ENCODE data around the gene PLD6. TPM values are rescaled to one million over a fixed set of nuclear protein-coding genes. Genes with fewer than 3 reads are reported as not detected.

Gene PLD6
- polyA plus RNA-seq, 1 donor (not counting 4 experiments of a cell fraction or from before 2014, with no cell fraction given), result 1.6 TPM

GRCh38 chr17:17216236-17216635 is 10.1 kb upstream of the PLD6 start:
- H3K27me3 ChIP-seq (ENCODE audit: control insufficient read depth, extremely low read depth, insufficient read depth, low read length), result no peaks in the 10 kb centered on the region
- no peak overlapping the region for H3K9ac ChIP-seq (ENCODE audit: control insufficient read depth, extremely low read depth, insufficient read depth, low read length)
- dilution Hi-C loops (cut with MboI; ENCODE audit: extremely low pct_ligation_motif_present, low sequenced_read_pairs), result no loop called here
- H3K36me3 ChIP-seq (ENCODE audit: control insufficient read depth in 2 of 2, extremely low read depth in 1 of 2, insufficient read depth in 2 of 2, low read length in 2 of 2), result peaks cover 28 to 59% of the 10 kb centered on the region in 2 experiments
- FAIRE-seq, result no peak
- H3K4me2 ChIP-seq (ENCODE audit: control insufficient read depth, extremely low read depth, insufficient read depth, low read depth, low read length), result no peak overlapping the region
- H3K4me1 ChIP-seq (ENCODE audit: control insufficient read depth, extremely low read depth, insufficient read depth, low read length), result no peaks in the 10 kb centered on the region
- DNase-seq (ENCODE audit: low read depth, low spot score), result no peak
- no peaks in the 10 kb centered on the region for H3K9me1 ChIP-seq (ENCODE audit: control insufficient read depth, extremely low read depth, insufficient read depth, low read length)
- no peak for TF ChIP-seq EZH2 (IDR thresholded peaks at IDR 0.05; ENCODE audit: low read length)
- no peak for TF ChIP-seq CTCF (optimal IDR thresholded peaks at IDR 0.05 in 1 of 3, IDR thresholded peaks at IDR 0.05 in 1 of 3, conservative IDR thresholded peaks at IDR 0.05 in 1 of 3; ENCODE audit: extremely low read depth in 1 of 3, insufficient read depth in 2 of 3, low read length in 3 of 3)
- no peak overlapping the region for H3K4me3 ChIP-seq (ENCODE audit: control insufficient read depth in 2 of 3, extremely low read depth in 1 of 3, insufficient read depth in 2 of 3, low read depth in 1 of 3, low read length in 3 of 3)
- H4K20me1 ChIP-seq (ENCODE audit: control insufficient read depth, extremely low read depth, insufficient read depth, low read length), result peaks cover 2% of the 10 kb centered on the region
- H3K9me3 ChIP-seq (ENCODE audit: control insufficient read depth, low read depth, low read length), result no peaks in the 10 kb centered on the region
- no peak overlapping the region for H3K27ac ChIP-seq (ENCODE audit: control insufficient read depth, insufficient read depth, low read length)
- no peaks in the 10 kb centered on the region for H3K79me2 ChIP-seq (ENCODE audit: control insufficient read depth, insufficient read depth, low read length)
- H2AFZ ChIP-seq (ENCODE audit: control insufficient read depth, low read length), result no peak overlapping the region

- H3K79me2 ChIP-seq (ENCODE audit: control insufficient read depth, insufficient read depth, low read length), result no peaks in the 10 kb centered on the region
- no peak overlapping the region for H3K4me3 ChIP-seq (ENCODE audit: control insufficient read depth in 2 of 3, extremely low read depth in 1 of 3, insufficient read depth in 2 of 3, low read depth in 1 of 3, low read length in 3 of 3)
- no peaks in the 10 kb centered on the region for H3K27me3 ChIP-seq (ENCODE audit: control insufficient read depth, extremely low read depth, insufficient read depth, low read length)
- no peak overlapping the region for H3K27ac ChIP-seq (ENCODE audit: control insufficient read depth, insufficient read depth, low read length)
- TF ChIP-seq EZH2 (IDR thresholded peaks at IDR 0.05; ENCODE audit: low read length) (no peak), CTCF (optimal IDR thresholded peaks at IDR 0.05 in 1 of 3, IDR thresholded peaks at IDR 0.05 in 1 of 3, conservative IDR thresholded peaks at IDR 0.05 in 1 of 3; ENCODE audit: extremely low read depth in 1 of 3, insufficient read depth in 2 of 3, low read length in 3 of 3) (no peak)
- peaks cover under 1% of the 10 kb centered on the region for H4K20me1 ChIP-seq (ENCODE audit: control insufficient read depth, extremely low read depth, insufficient read depth, low read length)
- H3K4me2 ChIP-seq (ENCODE audit: control insufficient read depth, extremely low read depth, insufficient read depth, low read depth, low read length), result no peak overlapping the region
- no peak overlapping the region for H2AFZ ChIP-seq (ENCODE audit: control insufficient read depth, low read length)
- FAIRE-seq (no peak), DNase-seq (ENCODE audit: low read depth, low spot score) (no peak)
- H3K9ac ChIP-seq (ENCODE audit: control insufficient read depth, extremely low read depth, insufficient read depth, low read length), result no peak overlapping the region
- no peaks in the 10 kb centered on the region for H3K9me3 ChIP-seq (ENCODE audit: control insufficient read depth, low read depth, low read length)
- no peaks in the 10 kb centered on the region for H3K9me1 ChIP-seq (ENCODE audit: control insufficient read depth, extremely low read depth, insufficient read depth, low read length)
- dilution Hi-C loops (cut with MboI; ENCODE audit: extremely low pct_ligation_motif_present, low sequenced_read_pairs), result no loop called here
- H3K4me1 ChIP-seq (ENCODE audit: control insufficient read depth, extremely low read depth, insufficient read depth, low read length), result no peaks in the 10 kb centered on the region
- H3K36me3 ChIP-seq (ENCODE audit: control insufficient read depth in 2 of 2, extremely low read depth in 1 of 2, insufficient read depth in 2 of 2, low read length in 2 of 2), result peaks cover 29 to 60% of the 10 kb centered on the region in 2 experiments
Measured at GRCh38 chr17:17215575-17215974, 9.4 kb upstream of the PLD6 start.
